T-helper 1 cell treated with Interleukin-12 subunit alpha and Interleukin-12 subunit beta and Interleukin-4 antibody, amounts not matched to agents 30 μg/mL and 1 μg/mL, for 36 hours (primary cell): Measurements from ENCODE around the gene WFDC6.

Source experiments
- H3K27ac Mint-ChIP-seq: one replicate; pipeline ENCODE4 v1.8.0; 2021; ENCODE audit warnings: mild to moderate bottlenecking, mixed read lengths
- H3K27me3 Mint-ChIP-seq: one replicate; pipeline ENCODE4 v1.8.0; 2021; ENCODE audit warnings: low read depth, mixed read lengths
- H3K36me3 Mint-ChIP-seq: one replicate; pipeline ENCODE4 v1.8.0; 2021; ENCODE audit warnings: low read depth, mixed read lengths
- H3K4me1 Mint-ChIP-seq: one replicate; pipeline ENCODE4 v1.8.0; 2021; ENCODE audit warnings: low read depth, mixed read lengths
- H3K4me3 Mint-ChIP-seq: one replicate; pipeline ENCODE4 v1.8.0; 2021; ENCODE audit warnings: mild to moderate bottlenecking, moderate library complexity, mixed read lengths
- H3K9me3 Mint-ChIP-seq: one replicate; pipeline ENCODE4 v1.8.0; 2021; ENCODE audit warnings: mixed read lengths

Gene WFDC6

GRCh38 chr20:45503403-45503802, 35.9 kb downstream of the WFDC6 start:
- Mint-ChIP-seq H3K27ac (no peak overlapping the region), H3K36me3 (no peaks in the 10 kb centered on the region), H3K27me3 (peaks cover 22% of the 10 kb centered on the region), H3K9me3 (no peaks in the 10 kb centered on the region), H3K4me1 (peaks cover 6% of the 10 kb centered on the region), H3K4me3 (no peak overlapping the region)

GRCh38 chr20:45502561-45502960, 36.7 kb downstream of the WFDC6 start:
- Mint-ChIP-seq H3K4me3 (no peak overlapping the region), H3K4me1 (peaks cover 6% of the 10 kb centered on the region), H3K9me3 (no peaks in the 10 kb centered on the region), H3K36me3 (no peaks in the 10 kb centered on the region), H3K27me3 (peaks cover 22% of the 10 kb centered on the region), H3K27ac (no peak overlapping the region)

- no peak overlapping the region for H3K4me3 Mint-ChIP-seq
- H3K9me3 Mint-ChIP-seq, result no peaks in the 10 kb centered on the region
- no peaks in the 10 kb centered on the region for H3K36me3 Mint-ChIP-seq
- H3K27ac Mint-ChIP-seq, result no peak overlapping the region
- peaks cover 22% of the 10 kb centered on the region for H3K27me3 Mint-ChIP-seq
- no peaks in the 10 kb centered on the region for H3K4me1 Mint-ChIP-seq
These were observed 37.7 kb downstream of the WFDC6 start for GRCh38 chr20:45501600-45501999.

GRCh38 chr20:45500022-45500421, 39.3 kb downstream of the WFDC6 start:
- Mint-ChIP-seq H3K36me3 (no peaks in the 10 kb centered on the region), H3K27me3 (peaks cover 19% of the 10 kb centered on the region), H3K27ac (no peak overlapping the region), H3K4me3 (no peak overlapping the region), H3K9me3 (no peaks in the 10 kb centered on the region), H3K4me1 (no peaks in the 10 kb centered on the region)

- H3K4me3 Mint-ChIP-seq, result no peak overlapping the region
- no peaks in the 10 kb centered on the region for H3K36me3 Mint-ChIP-seq
- peaks cover 16% of the 10 kb centered on the region for H3K27me3 Mint-ChIP-seq
- H3K27ac Mint-ChIP-seq, result no peak overlapping the region
- no peaks in the 10 kb centered on the region for H3K9me3 Mint-ChIP-seq
- H3K4me1 Mint-ChIP-seq, result no peaks in the 10 kb centered on the region
These were observed 41.2 kb downstream of the WFDC6 start for GRCh38 chr20:45497971-45498494.

GRCh38 chr20:45496166-45496565, 43.1 kb downstream of the WFDC6 start:
- Mint-ChIP-seq H3K9me3 (no peaks in the 10 kb centered on the region), H3K36me3 (no peaks in the 10 kb centered on the region), H3K27me3 (peaks cover 15% of the 10 kb centered on the region), H3K27ac (no peak overlapping the region), H3K4me1 (no peaks in the 10 kb centered on the region), H3K4me3 (no peak overlapping the region)

GRCh38 chr20:45495501-45495941, 43.8 kb downstream of the WFDC6 start:
- Mint-ChIP-seq H3K27ac (no peak overlapping the region), H3K4me1 (no peaks in the 10 kb centered on the region), H3K9me3 (no peaks in the 10 kb centered on the region), H3K36me3 (no peaks in the 10 kb centered on the region), H3K4me3 (no peak overlapping the region), H3K27me3 (peaks cover 11% of the 10 kb centered on the region)

GRCh38 chr20:45489083-45489531, 50.2 kb downstream of the WFDC6 start:
- no peaks in the 10 kb centered on the region for H3K36me3 Mint-ChIP-seq
- H3K9me3 Mint-ChIP-seq, result no peaks in the 10 kb centered on the region
- peaks cover 24% of the 10 kb centered on the region for H3K27me3 Mint-ChIP-seq
- H3K4me3 Mint-ChIP-seq, result no peak overlapping the region
- no peak overlapping the region for H3K27ac Mint-ChIP-seq
- H3K4me1 Mint-ChIP-seq, result no peaks in the 10 kb centered on the region

- H3K4me1 Mint-ChIP-seq, result no peaks in the 10 kb centered on the region
- H3K9me3 Mint-ChIP-seq, result no peaks in the 10 kb centered on the region
- no peak overlapping the region for H3K27ac Mint-ChIP-seq
- peaks cover 23% of the 10 kb centered on the region for H3K27me3 Mint-ChIP-seq
- H3K4me3 Mint-ChIP-seq, result no peak overlapping the region
- no peaks in the 10 kb centered on the region for H3K36me3 Mint-ChIP-seq
These were observed 52.0 kb downstream of the WFDC6 start for GRCh38 chr20:45487231-45487635.

GRCh38 chr20:45485388-45485787, 53.9 kb downstream of the WFDC6 start:
- no peak overlapping the region for H3K27ac Mint-ChIP-seq

GRCh38 chr20:45484676-45485075, 54.6 kb downstream of the WFDC6 start:
- no peak overlapping the region for H3K4me3 Mint-ChIP-seq

More at GRCh38 chr20:45485388-45485787, 53.9 kb downstream of the WFDC6 start:
- H3K36me3 Mint-ChIP-seq, result no peaks in the 10 kb centered on the region
- no peak overlapping the region for H3K4me3 Mint-ChIP-seq
- H3K27me3 Mint-ChIP-seq, result peaks cover 26% of the 10 kb centered on the region
- H3K4me1 Mint-ChIP-seq, result no peaks in the 10 kb centered on the region
- H3K9me3 Mint-ChIP-seq, result no peaks in the 10 kb centered on the region

More at GRCh38 chr20:45484676-45485075, 54.6 kb downstream of the WFDC6 start:
- H3K9me3 Mint-ChIP-seq, result no peaks in the 10 kb centered on the region
- H3K36me3 Mint-ChIP-seq, result no peaks in the 10 kb centered on the region
- H3K27ac Mint-ChIP-seq, result no peak overlapping the region
- H3K4me1 Mint-ChIP-seq, result no peaks in the 10 kb centered on the region
- H3K27me3 Mint-ChIP-seq, result peaks cover 26% of the 10 kb centered on the region
